ENCODE measurements around the gene CDH4. TPM values are rescaled to one million over a fixed set of nuclear protein-coding genes. Genes with fewer than 3 reads are reported as not detected.

CDH4 gene
- total RNA-seq, 1 experiment from 2014 or later, result 25.0 TPM

GRCh38 chr20:61690150-61690549 lies 438.1 kb downstream of the CDH4 start:
- H3K36me3 Mint-ChIP-seq (ENCODE audit: insufficient read depth, unreplicated experiment), result no peaks in the 10 kb centered on the region
- ChIA-PET CTCF (no interaction called here), POLR2A (no interaction called here)
- H3K4me3 Mint-ChIP-seq (ENCODE audit: unreplicated experiment), result no peak overlapping the region
- H3K27ac Mint-ChIP-seq (ENCODE audit: low read depth, unreplicated experiment), result no peak overlapping the region
- H3K9me3 Mint-ChIP-seq (ENCODE audit: unreplicated experiment), result no peaks in the 10 kb centered on the region
- peaks cover 3% of the 10 kb centered on the region for H3K4me1 Mint-ChIP-seq (ENCODE audit: insufficient read depth, unreplicated experiment)
- peaks cover 11% of the 10 kb centered on the region for H3K27me3 Mint-ChIP-seq (ENCODE audit: insufficient read depth, unreplicated experiment)
- intact Hi-C loops (cut with micrococcal nuclease), result no loop called here
- BruUV-seq (replicated peaks), result no TSS peak
- TF ChIP-seq, protein P1, sequence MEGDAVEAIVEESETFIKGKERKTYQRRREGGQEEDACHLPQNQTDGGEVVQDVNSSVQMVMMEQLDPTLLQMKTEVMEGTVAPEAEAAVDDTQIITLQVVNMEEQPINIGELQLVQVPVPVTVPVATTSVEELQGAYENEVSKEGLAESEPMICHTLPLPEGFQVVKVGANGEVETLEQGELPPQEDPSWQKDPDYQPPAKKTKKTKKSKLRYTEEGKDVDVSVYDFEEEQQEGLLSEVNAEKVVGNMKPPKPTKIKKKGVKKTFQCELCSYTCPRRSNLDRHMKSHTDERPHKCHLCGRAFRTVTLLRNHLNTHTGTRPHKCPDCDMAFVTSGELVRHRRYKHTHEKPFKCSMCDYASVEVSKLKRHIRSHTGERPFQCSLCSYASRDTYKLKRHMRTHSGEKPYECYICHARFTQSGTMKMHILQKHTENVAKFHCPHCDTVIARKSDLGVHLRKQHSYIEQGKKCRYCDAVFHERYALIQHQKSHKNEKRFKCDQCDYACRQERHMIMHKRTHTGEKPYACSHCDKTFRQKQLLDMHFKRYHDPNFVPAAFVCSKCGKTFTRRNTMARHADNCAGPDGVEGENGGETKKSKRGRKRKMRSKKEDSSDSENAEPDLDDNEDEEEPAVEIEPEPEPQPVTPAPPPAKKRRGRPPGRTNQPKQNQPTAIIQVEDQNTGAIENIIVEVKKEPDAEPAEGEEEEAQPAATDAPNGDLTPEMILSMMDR (IDR thresholded peaks at IDR 0.05; ENCODE audit: unreplicated experiment), result no peak
- DNase-seq (ENCODE audit: unreplicated experiment), result no peak

DNA sequence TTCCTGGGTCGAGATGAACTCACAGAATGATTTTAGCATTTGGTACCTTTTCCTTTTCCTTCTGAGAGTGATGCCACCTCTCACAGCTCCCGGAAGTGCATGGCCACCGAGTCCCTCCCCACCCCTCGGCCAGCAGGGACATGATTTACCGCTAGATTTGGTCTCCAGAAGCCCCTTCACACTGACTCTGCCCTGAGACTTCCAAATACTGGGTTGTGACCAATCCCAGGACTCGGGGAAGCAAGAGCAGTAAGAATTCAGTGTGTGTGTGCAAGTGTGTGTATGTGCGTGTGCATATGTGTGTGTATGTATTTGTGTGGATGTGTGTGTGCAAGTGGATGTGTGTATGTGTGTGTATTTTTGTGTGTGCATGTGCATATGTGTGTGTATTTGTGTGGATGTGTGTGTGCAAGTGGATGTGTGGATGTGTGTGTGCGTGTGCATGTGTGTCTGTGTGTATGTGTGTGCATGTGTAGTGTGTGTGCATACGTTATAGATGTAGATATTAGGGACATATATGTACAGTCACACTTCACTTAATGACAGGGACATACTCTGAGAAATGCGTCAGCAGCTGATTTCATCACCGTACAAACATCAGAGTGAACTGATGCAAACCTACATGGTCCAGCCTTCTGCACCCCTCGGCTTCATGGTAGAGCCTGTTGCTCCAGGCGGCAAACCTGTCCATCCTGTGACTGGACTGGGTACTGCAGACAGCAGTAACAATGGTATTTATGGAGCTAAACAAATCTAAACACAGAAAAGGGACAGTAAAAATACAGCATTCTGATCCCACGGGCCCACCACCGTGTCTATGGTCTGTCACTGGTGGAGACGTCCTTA lies 439.2 kb downstream of the CDH4 start:
- ChIA-PET CTCF (interaction anchor here (0.5 kb wide), 1 partner anchor 130 kb away, joined by 3 read pairs; no protein-coding TSS in a partner anchor), POLR2A (no interaction called here)
- Mint-ChIP-seq H3K36me3 (ENCODE audit: insufficient read depth, unreplicated experiment) (no peaks in the 10 kb centered on the region), H3K4me1 (ENCODE audit: insufficient read depth, unreplicated experiment) (no peaks in the 10 kb centered on the region), H3K27ac (ENCODE audit: low read depth, unreplicated experiment) (no peak overlapping the region), H3K4me3 (ENCODE audit: unreplicated experiment) (no peak overlapping the region), H3K9me3 (ENCODE audit: unreplicated experiment) (no peaks in the 10 kb centered on the region), H3K27me3 (ENCODE audit: insufficient read depth, unreplicated experiment) (peaks cover 11% of the 10 kb centered on the region)
- intact Hi-C loops (cut with micrococcal nuclease), result no loop called here
- TF ChIP-seq, protein P1 (IDR thresholded peaks at IDR 0.05; ENCODE audit: unreplicated experiment), result no peak
- no peak for DNase-seq (ENCODE audit: unreplicated experiment)
- BruUV-seq (replicated peaks), result no TSS peak

- ChIA-PET CTCF (no interaction called here), POLR2A (no interaction called here)
- DNase-seq (ENCODE audit: unreplicated experiment), result no peak
- BruUV-seq (replicated peaks), result no TSS peak
- TF ChIP-seq, protein P1 (IDR thresholded peaks at IDR 0.05; ENCODE audit: unreplicated experiment), result no peak
- H3K27me3 Mint-ChIP-seq (ENCODE audit: insufficient read depth, unreplicated experiment), result peaks cover 11% of the 10 kb centered on the region
- H3K4me1 Mint-ChIP-seq (ENCODE audit: insufficient read depth, unreplicated experiment), result no peaks in the 10 kb centered on the region
- H3K27ac Mint-ChIP-seq (ENCODE audit: low read depth, unreplicated experiment), result no peak overlapping the region
- intact Hi-C loops (cut with micrococcal nuclease), result no loop called here
- no peaks in the 10 kb centered on the region for H3K36me3 Mint-ChIP-seq (ENCODE audit: insufficient read depth, unreplicated experiment)
- no peaks in the 10 kb centered on the region for H3K9me3 Mint-ChIP-seq (ENCODE audit: unreplicated experiment)
- H3K4me3 Mint-ChIP-seq (ENCODE audit: unreplicated experiment), result no peak overlapping the region
These were observed 439.9 kb downstream of the CDH4 start for GRCh38 chr20:61691978-61692377.

- no peaks in the 10 kb centered on the region for H3K9me3 Mint-ChIP-seq (ENCODE audit: unreplicated experiment)
- intact Hi-C loops (cut with micrococcal nuclease), result no loop called here
- TF ChIP-seq, protein P1 (IDR thresholded peaks at IDR 0.05; ENCODE audit: unreplicated experiment), result no peak
- ChIA-PET POLR2A (no interaction called here), CTCF (interaction anchor here (0.7 kb wide), 1 partner anchor 12 kb away, joined by 4 read pairs; no protein-coding TSS in a partner anchor)
- H3K27ac Mint-ChIP-seq (ENCODE audit: low read depth, unreplicated experiment), result no peak overlapping the region
- no peaks in the 10 kb centered on the region for H3K36me3 Mint-ChIP-seq (ENCODE audit: insufficient read depth, unreplicated experiment)
- DNase-seq (ENCODE audit: unreplicated experiment), result no peak
- H3K4me1 Mint-ChIP-seq (ENCODE audit: insufficient read depth, unreplicated experiment), result no peaks in the 10 kb centered on the region
- no peak overlapping the region for H3K4me3 Mint-ChIP-seq (ENCODE audit: unreplicated experiment)
- no TSS peak for BruUV-seq (replicated peaks)
- peaks cover 11% of the 10 kb centered on the region for H3K27me3 Mint-ChIP-seq (ENCODE audit: insufficient read depth, unreplicated experiment)
These were observed 440.4 kb downstream of the CDH4 start for GRCh38 chr20:61692479-61692878.

Measured in MCF 10A (cell line).